ENCODE results near the gene SLC12A3. TPM values are rescaled to one million over a fixed set of nuclear protein-coding genes. Genes with fewer than 3 reads are reported as not detected.
"Not testable (repeated sequence)": the region's sequence is repeated elsewhere in the genome, so short reads cannot be mapped to it uniquely, and the experiment has no call there.

The SLC12A3 gene
- total RNA-seq, 4 donors from 2014 or later, result not detected

- Histone ChIP-seq H3K9me3 (no peaks in the 10 kb centered on the region), H3K27ac (peak overlapping the region in 1 of 4 donors; percentile 71), H3K4me3 (no peak overlapping the region), H3K27me3 (no peaks in the 10 kb centered on the region), H3K4me1 (peaks cover 0 to 16% (median 7%) of the 10 kb centered on the region in 4 donors), H3K36me3 (no peaks in the 10 kb centered on the region)
- no peak for DNase-seq
- TF ChIP-seq CTCF (IDR thresholded peaks at IDR 0.05), result no peak
- no peak for TF ChIP-seq POLR2A (IDR thresholded peaks at IDR 0.05)
Observed at GRCh38 chr16:56861756-56862155, 3.3 kb upstream of the SLC12A3 start.

GRCh38 chr16:56862776-56863175 is 2.2 kb upstream of the SLC12A3 start:
- H3K36me3 ChIP-seq, result no peaks in the 10 kb centered on the region
- peak in 2 of 3 donors; percentile 45 to 62 for DNase-seq
- no peaks in the 10 kb centered on the region for H3K27me3 ChIP-seq
- H3K27ac ChIP-seq, result peak overlapping the region in 1 of 4 donors; percentile 0
- peaks cover 0 to 22% (median 10%) of the 10 kb centered on the region in 4 donors for H3K4me1 ChIP-seq
- no peak overlapping the region for H3K4me3 ChIP-seq
- TF ChIP-seq CTCF (IDR thresholded peaks at IDR 0.05) (no peak), POLR2A (IDR thresholded peaks at IDR 0.05) (no peak)
- H3K9me3 ChIP-seq, result no peaks in the 10 kb centered on the region

GRCh38 chr16:56865394-56866062 is 521 bp downstream of the SLC12A3 start:
- no peak overlapping the region for H3K27ac ChIP-seq
- H3K4me1 ChIP-seq, result peaks cover 0 to 23% (median 10%) of the 10 kb centered on the region in 4 donors
- H3K9me3 ChIP-seq, result no peaks in the 10 kb centered on the region
- H3K27me3 ChIP-seq, result no peaks in the 10 kb centered on the region
- no peak overlapping the region for H3K4me3 ChIP-seq
- TF ChIP-seq POLR2A (IDR thresholded peaks at IDR 0.05), result no peak
- TF ChIP-seq CTCF (IDR thresholded peaks at IDR 0.05), result no peak
- H3K36me3 ChIP-seq, result no peaks in the 10 kb centered on the region
- no peak for DNase-seq

- Histone ChIP-seq H3K9me3 (no peaks in the 10 kb centered on the region), H3K4me3 (no peak overlapping the region), H3K27me3 (no peaks in the 10 kb centered on the region), H3K4me1 (peaks cover 0 to 12% (median 6%) of the 10 kb centered on the region in 4 donors), H3K36me3 (no peaks in the 10 kb centered on the region), H3K27ac (peak overlapping the region in 1 of 4 donors; percentile 42)
- peak in 2 of 3 donors; percentile 56 to 78 for DNase-seq
- TF ChIP-seq CTCF (IDR thresholded peaks at IDR 0.05) (peak; percentile 63 to 91 (median 84)), POLR2A (IDR thresholded peaks at IDR 0.05) (no peak)
Observed at GRCh38 chr16:56866955-56867830, 2.2 kb downstream of the SLC12A3 start.

GRCh38 chr16:56868175-56868574 is 3.2 kb downstream of the SLC12A3 start:
- no peak for DNase-seq
- Histone ChIP-seq H3K4me3 (no peak overlapping the region), H3K36me3 (no peaks in the 10 kb centered on the region), H3K9me3 (no peaks in the 10 kb centered on the region), H3K27ac (no peak overlapping the region), H3K4me1 (peaks cover 0 to 11% (median 4%) of the 10 kb centered on the region in 4 donors), H3K27me3 (no peaks in the 10 kb centered on the region)
- no peak for TF ChIP-seq CTCF (IDR thresholded peaks at IDR 0.05)
- TF ChIP-seq POLR2A (IDR thresholded peaks at IDR 0.05), result no peak

GRCh38 chr16:56868766-56869165 is 3.8 kb downstream of the SLC12A3 start:
- not testable (repeated sequence) for H3K27ac ChIP-seq, DNase-seq, H3K4me3 ChIP-seq, H3K36me3 ChIP-seq, H3K9me3 ChIP-seq, H3K27me3 ChIP-seq
- H3K4me1 ChIP-seq, result peaks cover 0 to 11% (median 4%) of the 10 kb centered on the region in 4 donors
